Gastroesophageal sphincter (tissue), 3 donors: ENCODE measurements around the gene ZMIZ2.

Experiments used
- EP300 ChIP-seq: sonication (generic); formaldehyde crosslinking; IDR thresholded peaks from one replicate; pipeline ENCODE4 v1.6.1; 2017; ENCODE audit warnings: antibody characterized with exemption, mild to moderate bottlenecking
- POLR2A ChIP-seq, 2 donors: fragments of 450-650 bp; IDR thresholded peaks; one replicate each; pipeline ENCODE4 v1.6.1; 2017; ENCODE audit warnings: antibody characterized with exemption in 2 of 2, mild to moderate bottlenecking in 2 of 2, moderate library complexity in 1 of 2
- POLR2AphosphoS5 ChIP-seq: sonication (generic); formaldehyde crosslinking; IDR thresholded peaks from one replicate; pipeline ENCODE4 v1.6.1; 2017; ENCODE audit warnings: antibody characterized with exemption
- TF ChIP-seq, protein P1 (sequence below), 4 experiments: fragments of 200-600 bp in 2 of 4; fragments of 450-650 bp in 2 of 4; sonication (generic) in 1 of 4; IDR thresholded peaks; one replicate each; pipeline ENCODE4 v1.5.1; 2017 to 2019; ENCODE audit warnings: antibody characterized with exemption in 4 of 4, mild to moderate bottlenecking in 2 of 4, moderate library complexity in 2 of 4

DNA sequence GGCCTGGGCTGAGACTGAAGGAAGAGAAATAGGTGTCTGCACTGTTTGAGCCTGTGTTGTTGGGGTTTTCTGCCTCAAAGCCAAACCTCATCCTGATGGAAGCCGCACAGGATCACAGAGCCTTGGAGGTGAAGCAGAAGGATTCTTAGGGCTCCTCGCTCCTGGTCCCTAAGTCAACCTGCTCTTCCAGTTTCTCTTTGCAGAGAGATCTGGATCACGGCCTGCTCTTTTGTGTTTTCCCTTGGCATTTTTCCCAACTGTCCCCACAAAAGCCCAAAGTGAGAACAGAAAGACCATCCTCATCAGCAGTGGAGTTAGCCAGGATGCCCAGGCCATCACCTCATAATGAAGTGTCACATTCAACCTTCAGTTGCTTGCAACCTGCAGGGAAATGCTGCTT lies 27.6 kb downstream of the ZMIZ2 start:
- TF ChIP-seq, protein P1, sequence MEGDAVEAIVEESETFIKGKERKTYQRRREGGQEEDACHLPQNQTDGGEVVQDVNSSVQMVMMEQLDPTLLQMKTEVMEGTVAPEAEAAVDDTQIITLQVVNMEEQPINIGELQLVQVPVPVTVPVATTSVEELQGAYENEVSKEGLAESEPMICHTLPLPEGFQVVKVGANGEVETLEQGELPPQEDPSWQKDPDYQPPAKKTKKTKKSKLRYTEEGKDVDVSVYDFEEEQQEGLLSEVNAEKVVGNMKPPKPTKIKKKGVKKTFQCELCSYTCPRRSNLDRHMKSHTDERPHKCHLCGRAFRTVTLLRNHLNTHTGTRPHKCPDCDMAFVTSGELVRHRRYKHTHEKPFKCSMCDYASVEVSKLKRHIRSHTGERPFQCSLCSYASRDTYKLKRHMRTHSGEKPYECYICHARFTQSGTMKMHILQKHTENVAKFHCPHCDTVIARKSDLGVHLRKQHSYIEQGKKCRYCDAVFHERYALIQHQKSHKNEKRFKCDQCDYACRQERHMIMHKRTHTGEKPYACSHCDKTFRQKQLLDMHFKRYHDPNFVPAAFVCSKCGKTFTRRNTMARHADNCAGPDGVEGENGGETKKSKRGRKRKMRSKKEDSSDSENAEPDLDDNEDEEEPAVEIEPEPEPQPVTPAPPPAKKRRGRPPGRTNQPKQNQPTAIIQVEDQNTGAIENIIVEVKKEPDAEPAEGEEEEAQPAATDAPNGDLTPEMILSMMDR (IDR thresholded peaks at IDR 0.05), result no peak
- TF ChIP-seq POLR2AphosphoS5, result no peak
- TF ChIP-seq POLR2A (IDR thresholded peaks at IDR 0.05), result no peak
- TF ChIP-seq EP300, result no peak
